Gastrocnemius medialis (tissue), 4 donors: ENCODE data around the gene BEND3. TPM values are rescaled to one million over a fixed set of nuclear protein-coding genes. Genes with fewer than 3 reads are reported as not detected.

ENCODE experiments used
- ATAC-seq, 2 donors: fragments of 150-250 bp; one replicate each; pipeline ENCODE4 v1.9.1; 2016
- DNase-seq, 2 donors: peaks; one replicate each; pipeline ENCODE4 v3.0.0-alpha.2; 2019
- H3K27ac ChIP-seq, 4 donors: fragments of 200-600 bp; sonication (generic); 1 replicate in 1 of 4; 2 replicates in 3 of 4; pipeline ENCODE4 v1.5.1; 2016 to 2018; ENCODE audit warnings: mild to moderate bottlenecking in 2 of 4, moderate library complexity in 1 of 4
- H3K27me3 ChIP-seq, 3 donors: fragments of 200-600 bp; sonication (generic) in 2 of 3; 1 replicate in 1 of 3; 2 replicates in 2 of 3; pipeline versions ENCODE4 v1.5.1 to v1.6.0; 2016 to 2019; ENCODE audit warnings: mild to moderate bottlenecking in 1 of 3, moderate library complexity in 1 of 3
- H3K36me3 ChIP-seq, 2 donors: fragments of 200-600 bp; sonication (generic) in 1 of 2; one replicate each; pipeline ENCODE4 v1.5.1; 2017 to 2018
- H3K4me1 ChIP-seq, 2 donors: fragments of 200-600 bp; sonication (generic) in 1 of 2; one replicate each; pipeline ENCODE4 v1.5.1; 2016 to 2017; ENCODE audit warnings: mild to moderate bottlenecking in 2 of 2
- H3K4me3 ChIP-seq, 4 donors: fragments of 200-600 bp; sonication (generic) in 3 of 4; 1 replicate in 1 of 4; 2 replicates in 3 of 4; pipeline ENCODE4 v1.5.1; 2016 to 2019; ENCODE audit warnings: mild to moderate bottlenecking in 2 of 4
- H3K9me3 ChIP-seq, 3 donors: fragments of 200-600 bp; sonication (generic) in 2 of 3; 1 replicate in 1 of 3; 2 replicates in 2 of 3; pipeline ENCODE4 v1.5.1; 2016 to 2019
- POLR2A ChIP-seq, 2 donors: fragments of 450-650 bp; IDR thresholded peaks; one replicate each; pipeline ENCODE4 v1.6.1; 2017; ENCODE audit warnings: antibody characterized with exemption in 2 of 2, mild to moderate bottlenecking in 2 of 2, moderate library complexity in 2 of 2
- in situ Hi-C, 4 donors: fragments of 200-750 bp; cut with MboI; loops; one replicate each; pipeline versions ENCODE4 v1.15.0 to v1.8.0; 2017; ENCODE audit warnings: low sequenced_read_pairs in 4 of 4
- intact Hi-C: fragments of 100-400 bp; cut with DNase I; formaldehyde crosslinking; loops from one replicate; pipeline ENCODE4 v1.15.1; 2023; ENCODE audit warnings: low total_unique reads
- total RNA-seq, 4 donors: library from RNA; depleted of rRNA; stranded (reverse); fragments of >200 nt; gene quantifications; one replicate each; pipeline versions ENCODE4 v1.1.0 to v1.2.3, GENCODE V29; 2016
- TF ChIP-seq, protein P1 (sequence below), 5 experiments: fragments of 450-650 bp in 3 of 5; fragments of 200-600 bp in 2 of 5; sonication (generic) in 2 of 5; IDR thresholded peaks in 4 of 5; conservative IDR thresholded peaks in 1 of 5; 1 replicate in 4 of 5; 2 replicates in 1 of 5; pipeline ENCODE4 v1.5.1; 2016 to 2019; ENCODE audit warnings: antibody characterized with exemption in 5 of 5, mild to moderate bottlenecking in 3 of 5, moderate library complexity in 3 of 5

The BEND3 gene
- total RNA-seq, 4 donors from 2014 or later = 1.5 to 1.9 (median 1.7) TPM

GRCh38 chr6:107075951-107076381 is 39.3 kb downstream of the BEND3 start:
- in situ Hi-C loops (no loop called here), intact Hi-C loops (no loop called here)
- no peaks in the 10 kb centered on the region for H3K36me3 ChIP-seq
- H3K27me3 ChIP-seq = no peaks in the 10 kb centered on the region
- H3K27ac ChIP-seq = no peak overlapping the region
- TF ChIP-seq, protein P1, sequence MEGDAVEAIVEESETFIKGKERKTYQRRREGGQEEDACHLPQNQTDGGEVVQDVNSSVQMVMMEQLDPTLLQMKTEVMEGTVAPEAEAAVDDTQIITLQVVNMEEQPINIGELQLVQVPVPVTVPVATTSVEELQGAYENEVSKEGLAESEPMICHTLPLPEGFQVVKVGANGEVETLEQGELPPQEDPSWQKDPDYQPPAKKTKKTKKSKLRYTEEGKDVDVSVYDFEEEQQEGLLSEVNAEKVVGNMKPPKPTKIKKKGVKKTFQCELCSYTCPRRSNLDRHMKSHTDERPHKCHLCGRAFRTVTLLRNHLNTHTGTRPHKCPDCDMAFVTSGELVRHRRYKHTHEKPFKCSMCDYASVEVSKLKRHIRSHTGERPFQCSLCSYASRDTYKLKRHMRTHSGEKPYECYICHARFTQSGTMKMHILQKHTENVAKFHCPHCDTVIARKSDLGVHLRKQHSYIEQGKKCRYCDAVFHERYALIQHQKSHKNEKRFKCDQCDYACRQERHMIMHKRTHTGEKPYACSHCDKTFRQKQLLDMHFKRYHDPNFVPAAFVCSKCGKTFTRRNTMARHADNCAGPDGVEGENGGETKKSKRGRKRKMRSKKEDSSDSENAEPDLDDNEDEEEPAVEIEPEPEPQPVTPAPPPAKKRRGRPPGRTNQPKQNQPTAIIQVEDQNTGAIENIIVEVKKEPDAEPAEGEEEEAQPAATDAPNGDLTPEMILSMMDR (IDR thresholded peaks at IDR 0.05 in 4 of 5, conservative IDR thresholded peaks at IDR 0.05 in 1 of 5) = no peak
- TF ChIP-seq POLR2A (IDR thresholded peaks at IDR 0.05) = no peak
- no peaks in the 10 kb centered on the region for H3K9me3 ChIP-seq
- no peak overlapping the region for H3K4me3 ChIP-seq
- peaks cover 0 to 10% of the 10 kb centered on the region in 2 donors for H3K4me1 ChIP-seq
- ATAC-seq (peak in 1 of 2 donors; percentile 24), DNase-seq (no peak)

DNA sequence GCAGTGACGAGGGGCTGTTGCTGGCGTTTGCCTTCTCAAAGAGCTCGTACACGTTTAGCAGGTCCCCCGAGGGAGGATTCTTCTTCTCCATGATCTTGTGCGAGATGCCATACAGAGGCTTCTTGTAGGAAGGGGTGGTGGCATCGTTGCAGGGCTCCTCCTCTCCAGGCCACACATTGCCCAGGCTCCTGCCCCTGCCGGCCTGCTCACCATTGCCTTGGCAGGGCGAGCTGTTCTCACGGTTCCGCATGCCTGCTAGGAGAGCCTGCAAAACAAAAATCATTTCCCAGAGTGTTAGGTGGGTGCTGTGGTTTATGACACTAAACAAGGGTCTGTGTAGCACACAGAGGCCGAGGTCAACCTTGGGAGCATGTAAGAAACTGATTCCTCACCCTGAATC is 44.6 kb downstream of the BEND3 start:
- Histone ChIP-seq H3K27me3 (no peaks in the 10 kb centered on the region), H3K4me3 (no peak overlapping the region), H3K27ac (no peak overlapping the region), H3K36me3 (peaks cover 0 to 5% of the 10 kb centered on the region in 2 donors), H3K4me1 (peaks cover 0 to 2% of the 10 kb centered on the region in 2 donors), H3K9me3 (no peaks in the 10 kb centered on the region)
- in situ Hi-C loops (no loop called here), intact Hi-C loops (no loop called here)
- ATAC-seq (no peak), DNase-seq (no peak)
- no peak for TF ChIP-seq POLR2A (IDR thresholded peaks at IDR 0.05)
- TF ChIP-seq, protein P1 (IDR thresholded peaks at IDR 0.05 in 4 of 5, conservative IDR thresholded peaks at IDR 0.05 in 1 of 5) = no peak

DNA sequence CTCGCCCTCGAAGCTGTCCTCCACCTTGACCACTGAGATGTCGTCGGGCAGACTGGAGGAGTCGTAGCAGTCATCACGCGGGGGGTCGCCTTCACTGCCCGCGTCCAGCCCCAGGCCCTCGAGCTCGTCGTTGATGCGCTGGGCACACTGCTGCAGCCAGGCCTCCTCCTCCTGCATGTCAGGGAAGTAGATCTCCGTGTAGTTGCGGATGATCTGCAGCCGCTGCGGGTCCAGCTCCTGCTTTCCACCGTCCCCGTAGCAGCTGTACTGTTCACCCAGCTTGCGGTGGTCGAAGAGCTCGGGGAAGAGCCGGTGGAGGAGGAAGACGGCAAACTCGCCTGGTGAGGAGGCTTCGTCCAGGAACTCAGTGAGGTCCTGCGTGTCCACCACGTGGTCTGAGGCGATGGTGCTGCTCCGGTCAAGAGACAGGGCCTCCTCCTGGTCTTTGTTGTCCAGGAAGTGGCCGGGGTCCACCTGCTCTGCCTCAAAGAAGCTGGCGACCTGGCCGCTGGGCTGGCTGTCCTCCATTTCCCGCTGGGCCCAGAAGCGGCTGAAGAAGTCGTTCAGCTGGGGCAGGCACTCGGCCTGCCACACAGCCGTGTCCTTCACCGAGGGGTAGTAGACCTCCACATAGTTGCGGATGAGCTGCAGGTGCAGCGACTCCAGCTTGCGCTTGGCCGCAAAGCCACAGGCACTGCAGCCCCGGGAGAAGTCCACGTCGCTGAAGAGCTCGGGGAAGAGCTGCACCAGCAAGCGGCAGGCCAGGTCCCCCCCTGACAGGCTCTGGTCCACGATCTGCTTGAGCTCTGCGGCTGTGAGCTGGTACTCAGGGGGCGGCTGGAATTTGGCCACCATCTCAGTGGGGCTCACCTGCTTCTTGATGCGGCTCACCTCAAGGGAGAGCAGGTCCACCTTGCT is 45.4 kb downstream of the BEND3 start:
- ATAC-seq = no peak
- intact Hi-C loops (no loop called here), in situ Hi-C loops (no loop called here)
- Histone ChIP-seq H3K36me3 (peaks cover 0 to 5% of the 10 kb centered on the region in 2 donors), H3K4me1 (peaks cover 0 to 2% of the 10 kb centered on the region in 2 donors), H3K27me3 (no peaks in the 10 kb centered on the region), H3K9me3 (no peaks in the 10 kb centered on the region), H3K27ac (no peak overlapping the region), H3K4me3 (no peak overlapping the region)
- DNase-seq = no peak
- TF ChIP-seq, protein P1 (IDR thresholded peaks at IDR 0.05 in 4 of 5, conservative IDR thresholded peaks at IDR 0.05 in 1 of 5) = no peak
- TF ChIP-seq POLR2A (IDR thresholded peaks at IDR 0.05) = no peak

DNA sequence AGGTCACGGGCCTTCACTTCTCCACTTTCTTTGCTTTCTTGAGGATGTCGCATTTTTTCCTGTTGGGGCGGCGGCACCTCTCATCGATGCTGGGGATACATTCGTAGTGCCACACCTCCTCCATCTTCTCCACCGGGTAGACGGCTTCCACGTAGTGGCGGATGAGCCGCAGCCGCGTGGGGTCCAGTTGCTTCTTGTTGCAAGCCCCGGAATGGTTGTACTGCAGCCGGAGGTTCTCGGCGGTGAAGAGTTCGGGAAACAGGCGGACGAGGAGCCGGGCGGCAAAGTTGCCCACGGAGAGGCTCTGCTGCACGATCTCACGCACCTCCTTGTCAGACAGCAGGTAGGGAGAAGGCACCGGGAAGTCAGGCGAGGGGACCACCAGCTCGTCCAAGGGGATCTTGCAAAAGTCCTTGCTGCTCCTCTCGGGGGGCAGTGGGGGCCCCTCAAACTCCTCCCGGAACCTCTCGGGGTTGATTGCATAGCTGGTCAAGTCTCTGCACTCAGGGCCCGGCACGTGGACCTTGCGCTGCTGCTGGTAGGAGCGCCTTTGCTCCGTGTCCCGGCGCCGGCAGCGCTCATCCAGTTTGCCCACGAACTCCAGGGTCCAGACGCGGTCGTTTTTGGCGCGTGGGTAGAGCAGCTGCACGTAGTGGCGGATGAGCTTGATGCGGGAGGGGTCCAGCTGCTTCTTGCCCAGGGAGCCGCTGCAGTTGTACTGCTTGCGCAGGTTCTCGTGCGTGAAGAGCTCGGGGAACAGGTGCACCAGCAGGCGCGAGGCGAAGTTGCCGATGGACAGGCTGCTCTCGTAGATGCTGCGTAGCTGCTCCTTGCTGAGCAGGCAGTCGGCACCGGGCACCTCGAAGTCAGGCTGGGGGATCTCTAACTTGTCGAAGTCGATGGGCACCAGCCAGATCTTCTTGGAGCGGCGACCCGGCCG is 46.4 kb downstream of the BEND3 start:
- Histone ChIP-seq H3K36me3 (peaks cover 0 to 5% of the 10 kb centered on the region in 2 donors), H3K27me3 (no peaks in the 10 kb centered on the region), H3K9me3 (no peaks in the 10 kb centered on the region), H3K27ac (no peak overlapping the region), H3K4me1 (peaks cover 0 to 6% of the 10 kb centered on the region in 2 donors), H3K4me3 (no peak overlapping the region)
- ATAC-seq = no peak
- intact Hi-C loops (no loop called here), in situ Hi-C loops (no loop called here)
- DNase-seq = no peak
- TF ChIP-seq POLR2A (IDR thresholded peaks at IDR 0.05) = no peak
- TF ChIP-seq, protein P1 (IDR thresholded peaks at IDR 0.05 in 4 of 5, conservative IDR thresholded peaks at IDR 0.05 in 1 of 5) = no peak
